ENCODE measurements around the gene ZNF277.

The ZNF277 gene

DNA sequence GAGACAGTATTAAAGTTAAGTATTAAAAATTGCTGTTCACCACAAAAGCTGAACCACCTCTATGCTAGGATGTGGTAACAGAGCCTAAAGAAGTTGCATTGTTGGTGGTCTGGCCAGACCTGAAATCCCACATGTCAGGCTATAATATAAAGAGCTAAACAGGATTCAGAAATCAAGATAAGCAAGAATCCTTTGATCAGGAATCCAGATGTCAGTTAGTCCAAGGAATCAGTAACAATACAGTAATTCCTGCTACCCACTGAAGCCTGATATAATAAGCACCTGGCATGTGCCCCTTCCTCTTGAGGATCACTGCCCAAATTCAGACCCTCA lies 48.9 kb downstream of the ZNF277 start:
- no peak for DNase-seq

GRCh38 chr7:112257073-112257472 lies 50.6 kb downstream of the ZNF277 start:
- no peak for DNase-seq

DNA sequence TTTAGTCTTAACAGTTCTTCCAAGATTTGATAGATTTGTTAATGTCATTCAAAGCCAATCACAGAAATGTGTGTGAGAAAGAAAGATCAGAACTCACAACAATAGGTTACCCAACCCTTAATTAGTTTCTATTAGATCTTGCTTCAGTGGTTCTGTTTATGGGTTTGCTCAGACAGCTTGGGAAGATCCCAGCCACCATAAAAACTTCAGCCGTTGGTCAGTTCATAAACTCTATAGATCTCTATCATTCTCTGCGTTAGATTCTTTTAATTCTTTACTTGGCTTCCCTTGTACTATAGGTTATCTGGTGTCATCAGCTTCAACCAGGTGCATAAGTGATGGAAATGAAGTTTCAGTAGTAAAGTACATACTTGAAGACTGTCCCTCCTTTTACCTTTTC lies 54.4 kb downstream of the ZNF277 start:
- DNase-seq = no peak

- DNase-seq = no peak
Measured at GRCh38 chr7:112262036-112262435, 55.5 kb downstream of the ZNF277 start.

DNA sequence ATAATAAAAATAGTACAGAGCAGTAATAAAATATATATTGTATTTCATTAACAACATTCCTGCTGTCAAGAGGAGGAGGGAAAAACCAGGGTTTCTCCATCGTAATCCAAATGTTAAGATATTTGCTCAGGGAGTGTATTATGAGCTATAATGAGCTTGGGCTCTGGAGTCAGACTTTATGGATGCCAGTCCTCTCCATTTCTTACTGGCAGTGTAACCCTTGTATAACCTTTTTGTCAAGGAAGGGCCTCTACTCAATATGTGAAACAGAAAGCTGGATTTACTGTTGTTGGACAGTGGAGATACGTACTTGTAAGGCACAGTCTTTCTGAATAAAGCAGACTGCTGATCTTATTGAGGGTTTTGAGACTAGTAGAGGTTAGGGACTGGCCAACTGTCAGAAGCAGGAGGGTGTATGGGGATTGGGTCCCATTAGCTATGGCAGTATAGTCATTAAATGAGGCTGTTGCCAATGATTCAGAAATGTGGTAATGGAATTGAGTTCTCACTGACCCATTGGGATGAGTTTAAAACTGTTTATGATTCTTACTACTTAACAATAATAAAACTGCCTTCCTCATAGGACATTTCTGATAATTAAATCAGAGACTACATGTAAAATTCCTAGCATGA lies 56.5 kb downstream of the ZNF277 start:
- DNase-seq = no peak

- no peak for DNase-seq
Measured at GRCh38 chr7:112263519-112263918, 57.0 kb downstream of the ZNF277 start.

DNA sequence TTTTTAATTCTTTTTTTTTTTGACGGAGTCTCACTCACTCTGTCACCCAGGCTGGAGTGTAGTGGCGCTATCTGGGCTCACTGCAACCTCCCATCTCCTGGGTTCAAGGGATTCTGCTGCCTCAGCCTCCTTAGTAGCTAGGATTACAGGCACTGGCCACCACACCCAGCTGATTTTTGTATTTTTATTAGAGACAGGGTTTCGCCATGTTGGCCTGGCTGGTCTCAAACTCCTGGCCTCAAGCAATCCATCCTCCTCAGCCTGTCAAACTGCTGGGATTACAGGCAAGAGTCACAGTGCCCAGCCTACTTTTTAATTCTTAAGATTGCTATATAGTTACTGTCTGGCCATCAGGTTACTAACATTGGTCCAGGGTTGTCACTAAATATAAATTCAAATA lies 59.6 kb downstream of the ZNF277 start:
- no peak for DNase-seq

- no peak for DNase-seq
Measured at GRCh38 chr7:112266595-112267270, 60.2 kb downstream of the ZNF277 start.

DNA sequence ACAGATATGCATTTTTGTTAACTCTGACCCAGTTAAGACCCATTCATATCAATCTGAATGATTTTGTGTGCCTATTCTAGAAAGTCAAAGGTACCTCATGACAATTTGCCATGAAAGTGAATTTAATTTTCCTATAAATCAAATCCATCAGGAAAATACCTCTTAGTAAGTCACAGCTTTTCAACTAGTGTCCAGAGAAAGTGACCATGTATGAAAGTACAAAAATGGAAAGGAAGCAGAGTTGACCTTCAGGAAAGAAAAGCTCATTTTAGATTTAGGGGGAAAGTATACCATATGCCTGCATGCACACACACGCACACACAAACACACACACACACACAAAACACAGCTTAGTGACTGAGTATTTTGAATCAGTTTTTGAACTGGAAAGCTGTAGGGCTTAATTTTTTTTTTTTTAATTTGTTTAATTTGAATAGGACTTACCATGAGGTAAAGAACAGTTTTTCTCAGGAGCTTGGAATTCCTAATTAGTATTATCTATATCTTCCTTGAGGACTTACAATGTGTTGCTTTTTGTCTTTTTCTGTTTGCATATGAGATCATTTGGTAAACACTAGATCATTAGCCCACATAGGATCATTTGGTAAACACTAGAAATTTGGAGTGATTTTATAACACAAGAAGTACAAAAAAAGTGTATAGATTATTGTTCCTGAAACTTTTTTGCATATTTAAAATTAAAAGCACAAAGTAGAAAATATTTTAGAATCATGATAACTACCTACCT lies 61.6 kb downstream of the ZNF277 start:
- no peak for DNase-seq

DNA sequence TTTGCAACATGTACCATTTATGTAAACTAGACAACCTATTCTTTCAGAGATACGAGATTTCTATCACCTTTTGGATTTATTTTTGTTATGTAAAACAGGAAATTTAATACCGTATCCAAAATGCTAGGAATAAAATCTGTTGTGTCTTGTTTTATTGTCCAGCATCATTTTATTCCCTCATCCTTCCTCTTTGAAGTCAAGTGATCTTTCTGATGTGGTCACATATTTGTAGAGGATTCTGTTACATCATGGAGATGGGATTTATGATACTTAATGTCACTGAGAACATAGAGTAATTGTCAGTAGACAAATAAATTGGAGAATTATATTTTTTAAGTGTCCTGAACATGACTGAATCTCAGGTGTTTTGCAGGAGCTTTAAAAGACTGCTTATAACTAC lies 64.7 kb downstream of the ZNF277 start:
- DNase-seq = no peak

DNA sequence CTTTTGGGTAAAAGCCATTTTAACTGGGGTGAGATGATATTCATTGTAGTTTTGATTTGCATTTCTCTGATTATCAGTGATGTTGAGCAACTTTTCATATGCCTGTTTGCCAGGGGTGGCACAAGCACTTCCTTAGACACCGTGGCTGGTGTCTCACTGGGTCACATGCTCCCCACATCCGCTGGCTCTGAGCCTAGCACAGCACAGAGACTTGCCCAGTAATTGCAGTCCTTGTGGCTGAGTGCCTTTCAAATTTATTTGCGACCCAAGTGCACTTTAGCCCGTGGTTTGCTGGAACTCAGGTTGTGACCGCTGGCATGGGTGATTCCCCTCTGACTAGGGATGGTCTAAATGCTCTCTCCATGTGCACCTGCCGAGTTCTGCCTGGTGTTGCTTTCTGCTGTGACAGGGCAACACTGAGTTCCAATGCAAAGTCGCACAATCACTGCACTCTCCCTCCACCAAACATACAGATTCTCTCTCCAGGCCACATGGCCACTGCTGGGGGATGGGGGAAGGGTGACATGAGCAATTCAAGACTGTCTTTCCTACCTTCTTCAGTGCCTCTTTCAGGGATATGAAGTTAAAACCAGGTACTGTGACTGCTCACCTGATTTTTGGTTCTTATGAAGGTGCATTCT lies 66.5 kb downstream of the ZNF277 start:
- DNase-seq = no peak

GRCh38 chr7:112279042-112279441 lies 72.5 kb downstream of the ZNF277 start:
- DNase-seq = no peak

DNA sequence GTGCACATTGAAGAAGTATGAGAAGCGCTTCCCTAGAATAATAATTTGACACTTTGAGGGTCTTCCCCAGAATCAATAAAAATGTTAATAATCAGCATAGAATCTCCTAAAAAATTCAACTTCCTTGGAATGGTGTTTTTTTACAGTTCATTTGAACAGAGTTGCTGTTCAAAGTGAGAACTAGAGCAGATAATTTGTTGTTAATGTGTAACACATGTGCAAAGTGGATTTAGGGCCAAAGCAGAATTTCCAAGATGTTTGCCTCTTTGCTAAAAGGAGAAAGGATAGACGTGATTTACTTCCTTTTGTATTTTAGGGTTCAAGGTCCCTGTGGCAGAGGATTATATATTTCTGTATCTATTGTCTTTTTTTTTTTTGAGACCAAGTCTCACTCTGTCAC lies 73.8 kb downstream of the ZNF277 start:
- no peak for DNase-seq

DNA sequence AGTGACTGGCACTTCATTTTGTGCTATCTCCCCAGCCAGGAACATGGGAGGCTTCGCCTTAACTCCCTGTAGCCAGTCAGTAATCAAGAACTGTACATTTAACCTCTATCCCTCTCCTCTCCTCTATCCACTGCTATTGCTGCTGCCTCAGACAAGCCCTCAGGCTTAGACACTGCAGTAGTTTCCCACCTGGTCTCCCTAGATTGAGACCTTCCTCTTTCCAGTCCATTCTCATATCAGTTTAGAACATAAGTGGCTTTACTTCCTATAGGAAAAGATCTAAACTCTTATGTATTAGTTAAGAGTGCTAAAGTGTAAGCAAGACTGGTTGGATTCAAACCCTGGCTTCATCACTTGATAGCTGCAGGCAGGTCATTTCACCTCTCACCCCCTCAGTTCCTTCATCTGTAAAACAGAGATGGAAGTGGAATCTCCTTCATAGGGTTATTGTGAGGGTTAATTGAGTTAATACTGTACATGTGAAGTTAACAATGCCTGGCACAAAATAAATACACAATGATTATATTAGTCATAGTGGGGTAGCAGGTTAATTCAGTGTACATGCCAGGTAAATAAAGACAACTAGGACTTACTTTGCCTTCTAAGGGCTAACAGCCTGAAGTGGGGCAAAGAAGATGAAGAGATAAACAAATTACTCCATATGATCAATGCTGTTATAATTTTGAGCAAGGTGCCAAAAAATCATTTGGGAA lies 76.1 kb downstream of the ZNF277 start:
- no peak for DNase-seq

DNA sequence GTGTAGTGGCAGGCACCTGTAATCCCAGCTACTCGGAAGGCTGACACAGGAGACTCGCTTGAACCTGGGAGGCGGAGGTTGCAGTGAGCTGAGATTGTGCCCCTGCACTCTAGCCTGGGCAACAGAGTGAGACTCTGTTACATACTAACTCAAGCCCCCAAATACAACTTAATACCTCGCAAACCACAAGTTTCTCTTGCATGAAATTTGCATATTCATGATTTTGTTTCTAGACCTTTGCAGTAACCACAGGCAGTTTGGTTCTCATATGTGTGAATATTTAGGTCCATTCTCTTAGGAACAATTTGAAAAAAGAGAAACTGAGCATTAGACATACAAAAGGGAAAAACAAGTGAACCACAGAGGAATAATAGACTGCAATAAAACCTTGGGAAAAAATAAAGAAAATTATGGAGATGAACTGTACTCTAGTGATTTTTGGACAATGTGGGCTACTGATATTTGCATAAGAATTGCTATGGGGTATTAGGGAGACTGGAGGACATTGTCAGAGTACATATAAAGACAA lies 77.0 kb downstream of the ZNF277 start:
- DNase-seq = no peak

- no peak for DNase-seq
Measured at GRCh38 chr7:112286250-112287086, 80.0 kb downstream of the ZNF277 start.

- DNase-seq = no peak
Measured at GRCh38 chr7:112288301-112288700, 81.8 kb downstream of the ZNF277 start.

GRCh38 chr7:112290065-112290464 lies 83.6 kb downstream of the ZNF277 start:
- no peak for DNase-seq

- DNase-seq = no peak
Measured at GRCh38 chr7:112292162-112292561, 85.7 kb downstream of the ZNF277 start.

- no peak for DNase-seq
Measured at GRCh38 chr7:112293416-112293815, 86.9 kb downstream of the ZNF277 start.

DNA sequence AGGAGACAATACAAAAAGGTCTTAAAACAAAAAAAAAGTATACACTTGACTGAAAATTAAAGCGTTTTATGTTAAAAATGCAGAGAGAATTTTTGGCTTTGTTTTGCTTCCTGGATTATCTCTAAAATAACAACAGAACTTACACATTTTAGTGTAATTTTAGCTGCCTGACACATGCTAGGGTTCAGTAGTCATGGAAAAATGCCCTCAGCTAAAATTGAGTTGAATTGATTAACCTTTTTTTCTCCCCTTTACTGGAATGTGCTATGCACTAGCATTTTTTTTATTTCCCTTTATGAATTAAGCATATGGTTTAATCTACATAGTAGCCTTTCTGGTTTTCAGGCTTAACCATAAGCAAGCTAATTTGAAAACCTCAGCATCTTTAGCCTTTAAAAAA lies 89.9 kb downstream of the ZNF277 start:
- DNase-seq = no peak

- DNase-seq = no peak
Measured at GRCh38 chr7:112297681-112298080, 91.2 kb downstream of the ZNF277 start.

Data from activated naive CD4-positive, alpha-beta T cell treated with anti-CD3 and anti-CD28 coated beads, Interleukin-2, amount 50 U/mL, for 16 hours (primary cell).